Inferior parietal cortex (tissue), 1 donor: Measurements from ENCODE around the gene CLDN16.

ENCODE experiments used
- DNase-seq: peaks from one replicate; pipeline ENCODE4 v3.0.0-alpha.2; 2016; ENCODE audit errors: extremely low spot score

CLDN16 gene

GRCh38 chr3:190380184-190380583, 7.8 kb upstream of the CLDN16 start:
- no peak for DNase-seq

- no peak for DNase-seq
Measured at GRCh38 chr3:190381441-190381840, 6.5 kb upstream of the CLDN16 start.

DNA sequence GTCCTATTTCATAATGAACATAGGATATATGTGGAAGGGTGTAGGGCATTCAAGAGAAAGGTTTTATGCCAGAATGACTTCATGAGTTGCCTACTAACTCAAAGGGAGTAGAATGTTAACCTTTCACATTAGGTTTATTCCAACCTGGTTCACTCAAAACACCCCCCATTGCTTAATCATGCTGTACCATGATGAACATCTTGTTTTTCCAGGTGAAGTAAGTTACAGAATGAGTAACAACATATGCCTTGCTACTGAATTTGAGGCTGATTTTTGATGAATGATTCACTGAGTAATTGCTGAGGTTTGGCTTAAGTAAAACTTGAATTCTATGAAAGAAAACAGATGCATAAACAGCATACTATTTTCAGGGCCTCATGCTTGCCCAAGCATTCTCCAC, 5.9 kb upstream of the CLDN16 start:
- DNase-seq, result no peak

DNA sequence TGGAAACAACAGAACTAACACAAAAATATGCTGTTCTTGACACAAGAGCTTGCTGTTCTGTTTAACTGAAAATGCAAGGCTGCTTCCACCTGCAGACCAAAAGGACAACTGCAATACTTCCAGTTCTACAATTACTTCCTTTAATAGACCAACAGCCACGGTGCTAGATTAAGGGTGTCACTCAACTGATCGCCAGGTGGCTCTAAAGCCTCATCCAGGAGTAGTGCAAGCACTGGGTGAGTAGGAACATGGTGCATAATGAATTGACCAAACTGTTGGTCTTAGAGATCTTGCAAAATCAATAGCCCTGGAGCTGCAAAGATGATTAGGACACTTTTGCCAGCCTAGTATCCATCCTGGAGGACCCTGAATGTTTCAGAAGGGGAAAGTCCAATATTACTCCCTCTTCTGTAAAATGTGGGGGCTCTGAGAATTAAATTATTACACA, 3.6 kb upstream of the CLDN16 start:
- DNase-seq, result peak; percentile 6

DNA sequence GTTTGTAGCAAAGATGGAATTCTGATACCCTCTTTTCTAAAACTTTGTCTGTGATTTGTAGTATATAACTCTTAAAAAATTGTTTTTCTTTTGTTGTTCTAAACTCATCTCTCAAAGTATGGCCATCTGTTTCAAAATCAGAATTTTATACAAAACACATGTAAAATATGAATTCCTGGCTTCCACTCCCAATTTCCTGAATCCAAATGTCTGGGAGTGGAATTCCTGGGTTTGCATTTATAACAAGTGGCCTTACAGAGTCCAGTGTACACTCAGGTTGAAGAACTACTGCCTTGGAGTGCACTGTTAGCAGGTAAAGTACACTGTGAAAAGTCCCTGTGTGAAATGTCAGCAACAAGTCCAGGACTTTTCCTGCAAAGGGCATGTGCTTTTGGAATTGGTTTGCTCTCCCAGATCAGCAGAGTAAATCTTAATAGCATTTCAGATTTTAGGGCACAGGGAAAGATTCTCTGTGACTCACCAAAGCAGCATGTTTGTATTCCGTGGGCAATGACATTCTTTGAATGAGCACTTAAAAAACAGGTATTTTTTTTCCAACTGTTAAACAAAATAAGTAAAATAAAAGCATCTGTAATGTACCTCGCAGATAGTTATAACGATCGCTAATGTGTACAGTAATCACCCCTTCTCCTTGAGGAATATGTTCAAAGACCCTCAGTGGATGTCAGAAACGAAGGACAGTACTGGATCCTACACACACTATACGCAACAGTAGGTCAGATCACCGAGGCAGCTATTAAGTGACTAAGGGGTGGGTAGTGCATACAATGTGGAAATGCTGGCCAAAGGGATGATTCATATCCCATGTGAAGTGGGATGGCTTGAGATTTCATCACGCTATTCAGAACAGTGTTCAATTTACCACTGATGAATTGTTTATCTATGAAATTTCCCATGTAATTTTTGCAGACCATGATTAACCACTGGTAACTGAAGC, 2.0 kb upstream of the CLDN16 start:
- DNase-seq, result no peak

GRCh38 chr3:190388703-190389102, 740 bp downstream of the CLDN16 start:
- no peak for DNase-seq

DNA sequence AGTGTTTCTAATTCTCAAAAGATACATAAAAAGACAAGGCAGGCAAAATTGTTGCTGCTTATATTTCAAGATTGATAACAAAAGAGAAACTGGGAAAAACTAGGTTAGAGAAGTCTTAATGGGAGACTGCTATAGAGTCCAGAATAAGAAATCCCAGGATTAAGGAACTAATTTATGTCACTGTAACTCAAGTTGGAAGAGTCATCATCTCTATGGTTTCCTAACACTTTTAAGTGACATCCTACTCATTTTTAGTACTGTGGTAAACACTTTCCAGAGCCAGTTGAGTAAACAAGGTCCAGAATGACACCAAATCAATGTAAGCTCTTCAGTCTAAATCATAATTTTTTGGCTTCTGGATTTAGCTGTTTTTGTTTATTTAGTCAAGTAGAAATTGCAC, 8.0 kb downstream of the CLDN16 start:
- no peak for DNase-seq

- DNase-seq, result no peak
Measured at GRCh38 chr3:190397889-190398288, 9.9 kb downstream of the CLDN16 start.

- DNase-seq, result no peak
Measured at GRCh38 chr3:190399677-190400076, 11.7 kb downstream of the CLDN16 start.

GRCh38 chr3:190401963-190402362, 14.0 kb downstream of the CLDN16 start:
- DNase-seq, result no peak

GRCh38 chr3:190404715-190405114, 16.8 kb downstream of the CLDN16 start:
- DNase-seq, result no peak

DNA sequence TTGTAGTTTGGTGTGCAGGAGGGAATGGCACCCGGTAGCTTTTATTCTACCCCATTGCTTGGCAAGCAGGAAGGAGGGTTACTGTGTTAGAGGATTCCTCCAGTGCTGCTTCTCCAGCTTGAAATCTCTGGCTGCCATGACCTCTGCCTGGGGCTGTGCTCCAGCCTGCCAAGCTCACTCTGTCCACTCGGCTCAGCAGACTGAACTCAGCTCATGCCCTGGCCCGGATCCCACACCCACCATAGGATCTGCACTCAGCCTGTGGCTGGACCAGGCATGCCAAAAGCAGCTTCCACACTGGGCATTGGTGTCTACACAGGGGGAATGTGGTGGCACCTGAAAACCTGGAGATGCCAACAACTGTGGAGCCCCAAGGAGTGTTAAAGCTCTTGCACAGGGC, 26.3 kb downstream of the CLDN16 start:
- DNase-seq, result no peak

GRCh38 chr3:190424108-190424477, 36.1 kb downstream of the CLDN16 start:
- DNase-seq, result no peak

GRCh38 chr3:190424478-190425439, 36.8 kb downstream of the CLDN16 start:
- peak; percentile 60 for DNase-seq

DNA sequence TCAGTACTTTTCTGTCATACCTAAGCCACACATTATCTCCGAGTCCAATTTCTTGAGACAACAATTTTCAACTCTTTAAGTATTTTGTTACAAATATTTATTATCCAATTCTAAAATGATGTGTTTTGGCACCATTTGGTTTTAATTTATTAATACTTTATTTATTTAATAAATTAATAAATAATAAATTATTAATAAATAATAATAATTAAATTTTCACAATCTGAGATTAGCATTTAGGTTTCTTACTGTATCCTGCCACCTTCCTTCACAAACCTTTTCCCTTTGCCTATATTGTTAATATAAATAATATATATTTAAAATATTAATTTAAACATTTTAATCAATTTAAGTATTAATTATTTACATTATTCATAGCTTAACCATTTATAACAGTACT, 37.9 kb downstream of the CLDN16 start:
- no peak for DNase-seq

DNA sequence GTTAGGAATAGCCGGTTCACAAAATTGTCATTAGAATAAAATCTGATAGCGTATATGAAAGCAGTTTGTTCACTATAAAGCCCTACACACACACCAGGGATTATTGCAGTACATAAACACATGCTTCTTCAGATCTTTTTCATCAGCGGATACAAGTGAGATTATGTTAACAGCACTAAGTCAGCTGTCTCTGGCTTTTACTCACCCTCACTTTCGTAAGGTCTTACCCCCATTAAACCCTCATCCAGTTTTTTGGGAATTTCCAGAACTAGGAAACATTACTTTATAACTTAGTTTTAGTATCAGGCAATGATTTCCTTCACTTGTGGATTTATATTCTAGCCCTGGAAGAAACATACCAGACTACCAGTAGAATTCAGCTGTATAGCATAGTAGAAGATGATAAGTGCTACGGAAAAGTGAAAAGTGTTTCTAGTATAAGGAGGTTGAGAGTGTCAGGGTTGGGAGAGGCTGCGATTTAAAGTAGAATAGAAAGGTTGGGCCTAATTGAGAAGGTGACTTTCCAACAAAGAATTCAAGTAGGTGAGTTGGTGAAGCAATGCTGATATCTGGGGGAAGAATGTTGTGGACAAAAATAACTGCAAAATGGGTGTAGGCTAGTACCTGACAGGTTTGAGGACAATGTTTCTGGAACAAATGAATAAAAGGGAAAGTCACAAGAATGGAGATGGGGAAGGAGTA, 39.0 kb downstream of the CLDN16 start:
- DNase-seq, result no peak

DNA sequence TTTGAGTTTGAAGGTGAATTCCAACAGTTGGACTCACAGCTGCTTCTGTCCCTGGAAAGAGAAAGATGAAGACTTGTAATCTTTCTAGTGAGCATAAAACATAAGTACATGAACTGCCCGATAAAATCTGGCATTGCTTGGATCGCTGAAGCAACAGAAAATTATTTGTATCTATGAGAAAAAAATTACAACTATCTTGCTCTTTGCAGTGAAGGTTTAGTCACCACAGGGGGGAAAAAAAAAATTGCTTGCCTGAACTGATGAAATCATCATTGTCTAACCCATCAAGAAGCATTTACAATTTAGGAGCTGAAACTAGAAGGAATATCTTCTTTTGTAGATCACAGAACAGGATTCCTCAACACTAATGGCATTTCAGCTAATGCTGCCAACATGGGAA, 41.7 kb downstream of the CLDN16 start:
- no peak for DNase-seq

- DNase-seq, result no peak
Measured at GRCh38 chr3:190430906-190431305, 42.9 kb downstream of the CLDN16 start.

GRCh38 chr3:190432216-190432615, 44.3 kb downstream of the CLDN16 start:
- no peak for DNase-seq

DNA sequence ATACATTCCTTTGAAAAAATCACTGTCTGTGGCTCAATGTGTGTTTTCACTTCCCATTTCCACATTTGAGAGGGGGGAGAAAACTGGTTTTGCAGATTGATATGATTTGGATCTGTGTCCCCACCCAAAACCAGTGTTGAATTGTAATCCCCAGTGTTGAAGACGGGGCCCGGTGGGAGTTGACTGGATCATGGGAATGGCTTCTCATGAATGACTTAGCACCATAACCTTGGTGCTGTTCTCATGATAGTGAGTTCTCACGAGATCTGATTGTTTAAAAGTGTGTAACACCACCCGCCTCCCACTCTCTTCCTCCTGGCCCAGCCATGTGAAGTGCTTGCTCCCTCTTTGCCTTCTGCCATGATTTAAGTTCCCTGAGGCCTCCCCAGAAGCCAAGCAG, 45.7 kb downstream of the CLDN16 start:
- no peak for DNase-seq

- no peak for DNase-seq
Measured at GRCh38 chr3:190435618-190436017, 47.7 kb downstream of the CLDN16 start.

DNA sequence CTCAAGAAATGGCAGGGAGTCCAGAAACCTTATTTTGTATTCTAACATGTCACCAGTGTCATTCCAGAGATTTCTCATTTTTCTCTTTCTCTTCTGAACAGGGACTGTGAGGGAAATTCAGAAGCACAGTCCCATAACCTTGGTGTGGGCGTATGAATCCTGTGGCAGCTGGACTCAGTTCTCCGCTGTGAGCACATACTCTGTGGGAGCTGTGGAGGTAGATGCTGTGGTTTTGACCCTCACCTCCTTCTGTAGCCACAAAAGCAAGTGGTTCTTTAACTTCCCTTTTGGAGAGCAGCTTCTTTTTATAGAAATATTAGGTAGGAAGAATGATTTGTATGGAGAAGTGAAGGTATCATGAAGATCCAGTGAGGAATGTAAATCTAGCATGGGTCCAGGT, 48.4 kb downstream of the CLDN16 start:
- DNase-seq, result no peak
